AG09319 (cell line): Measurements from ENCODE around the gene SHISA6.

Experiments
- DNase-seq: peaks from one replicate; pipeline ENCODE4 v3.0.0-alpha.2; 2010; ENCODE audit warnings: low read depth; ENCODE audit errors: extremely low read depth
- TF ChIP-seq, protein P1 (sequence below): IDR thresholded peaks from 2 replicates; pipeline ENCODE4 v1.5.1; 2011; ENCODE audit warnings: low read depth, mild to moderate bottlenecking, inconsistent platforms, low read length, moderate library complexity

The SHISA6 gene

DNA sequence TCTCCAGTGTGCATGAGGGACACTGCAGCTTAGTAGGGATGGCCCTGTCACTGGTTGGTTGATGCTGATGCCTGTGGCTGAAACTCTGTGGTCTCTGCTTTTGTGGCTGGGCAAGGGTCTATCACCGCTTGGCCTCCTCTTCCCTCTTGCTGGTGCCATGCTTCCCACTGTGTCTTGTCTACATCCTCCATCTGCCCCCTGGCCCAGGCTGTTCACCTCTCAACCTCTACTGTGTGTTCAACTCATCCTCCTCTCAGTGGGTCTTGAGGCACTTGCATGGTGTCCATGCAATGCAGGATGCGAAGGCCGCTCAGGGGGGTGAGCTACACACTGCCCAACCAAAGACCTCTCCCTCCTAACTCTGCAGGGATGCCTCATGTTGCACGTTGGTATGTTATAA lies 19.8 kb upstream of the SHISA6 start:
- no peak for DNase-seq
- TF ChIP-seq, protein P1, sequence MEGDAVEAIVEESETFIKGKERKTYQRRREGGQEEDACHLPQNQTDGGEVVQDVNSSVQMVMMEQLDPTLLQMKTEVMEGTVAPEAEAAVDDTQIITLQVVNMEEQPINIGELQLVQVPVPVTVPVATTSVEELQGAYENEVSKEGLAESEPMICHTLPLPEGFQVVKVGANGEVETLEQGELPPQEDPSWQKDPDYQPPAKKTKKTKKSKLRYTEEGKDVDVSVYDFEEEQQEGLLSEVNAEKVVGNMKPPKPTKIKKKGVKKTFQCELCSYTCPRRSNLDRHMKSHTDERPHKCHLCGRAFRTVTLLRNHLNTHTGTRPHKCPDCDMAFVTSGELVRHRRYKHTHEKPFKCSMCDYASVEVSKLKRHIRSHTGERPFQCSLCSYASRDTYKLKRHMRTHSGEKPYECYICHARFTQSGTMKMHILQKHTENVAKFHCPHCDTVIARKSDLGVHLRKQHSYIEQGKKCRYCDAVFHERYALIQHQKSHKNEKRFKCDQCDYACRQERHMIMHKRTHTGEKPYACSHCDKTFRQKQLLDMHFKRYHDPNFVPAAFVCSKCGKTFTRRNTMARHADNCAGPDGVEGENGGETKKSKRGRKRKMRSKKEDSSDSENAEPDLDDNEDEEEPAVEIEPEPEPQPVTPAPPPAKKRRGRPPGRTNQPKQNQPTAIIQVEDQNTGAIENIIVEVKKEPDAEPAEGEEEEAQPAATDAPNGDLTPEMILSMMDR, result no peak

DNA sequence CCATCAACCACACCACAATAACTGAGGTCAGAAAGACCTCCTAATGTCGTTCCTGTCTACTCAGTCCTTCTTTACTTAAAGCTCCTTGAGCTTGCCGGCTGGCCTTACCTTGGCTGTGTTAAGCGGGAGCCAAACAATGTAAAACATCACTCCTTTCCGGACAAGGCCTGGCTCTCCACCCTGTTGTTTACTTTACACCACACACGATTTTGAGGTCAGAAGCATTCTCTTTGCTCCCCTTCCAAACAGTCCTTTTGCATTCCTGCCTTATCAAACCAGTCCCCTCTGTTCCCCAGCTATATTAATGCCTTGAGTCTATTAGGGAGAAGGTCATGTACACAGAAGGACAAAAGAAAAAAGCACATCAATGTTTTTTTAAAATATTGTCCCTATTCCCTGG lies 19.3 kb upstream of the SHISA6 start:
- TF ChIP-seq, protein P1, result no peak
- no peak for DNase-seq

DNA sequence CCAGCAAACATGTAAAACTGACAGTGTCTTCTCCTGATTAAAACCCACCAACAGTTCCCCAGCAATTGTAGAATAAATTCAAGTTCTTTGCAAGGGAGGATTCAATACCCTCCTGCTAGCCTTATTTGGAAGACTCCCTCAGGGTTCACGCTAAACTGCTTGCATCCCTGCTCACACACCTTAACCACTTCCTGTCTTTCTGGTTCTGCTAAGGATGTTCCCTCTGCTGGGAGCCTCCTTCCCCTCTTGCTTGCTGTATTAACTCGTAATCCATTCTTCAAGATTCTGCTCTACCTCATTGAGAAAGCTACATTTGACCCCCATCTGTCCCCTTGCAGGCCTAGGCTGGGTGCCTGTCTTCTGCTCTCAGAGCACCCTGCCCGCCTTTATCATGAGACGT lies 2.3 kb upstream of the SHISA6 start:
- TF ChIP-seq, protein P1, result no peak

DNA sequence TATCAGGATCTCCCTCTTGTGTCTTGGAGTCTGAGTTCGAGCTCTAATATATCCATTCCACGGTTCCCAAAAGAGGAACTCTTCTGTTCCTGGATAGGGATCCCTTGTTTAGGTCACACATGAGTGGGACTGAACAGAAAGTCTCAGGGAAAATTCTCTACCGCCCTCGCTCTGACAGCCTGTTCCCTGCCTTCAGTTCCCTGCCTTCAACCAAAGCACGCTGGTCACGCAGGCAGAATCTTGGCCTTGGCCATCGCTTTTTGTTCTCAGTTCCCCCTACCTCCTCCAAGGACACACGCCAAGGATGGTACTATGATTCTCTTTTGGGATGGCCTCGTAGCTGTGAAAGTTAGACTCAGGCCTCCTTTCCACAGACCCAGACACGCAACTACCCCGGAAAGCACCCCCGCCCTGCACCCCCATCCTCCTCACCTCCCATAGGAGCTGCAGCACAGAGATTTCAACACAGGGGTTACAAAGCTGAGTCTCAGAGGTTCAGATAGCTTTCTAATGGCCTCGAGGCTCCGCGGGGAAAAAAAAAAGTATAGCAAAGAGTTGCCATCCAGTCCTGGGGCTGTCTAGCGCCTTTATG lies 1.5 kb upstream of the SHISA6 start:
- TF ChIP-seq, protein P1, result no peak
- DNase-seq, result no peak

More for the DNA sequence above, 2.3 kb upstream of the SHISA6 start:
- no peak for DNase-seq

DNA sequence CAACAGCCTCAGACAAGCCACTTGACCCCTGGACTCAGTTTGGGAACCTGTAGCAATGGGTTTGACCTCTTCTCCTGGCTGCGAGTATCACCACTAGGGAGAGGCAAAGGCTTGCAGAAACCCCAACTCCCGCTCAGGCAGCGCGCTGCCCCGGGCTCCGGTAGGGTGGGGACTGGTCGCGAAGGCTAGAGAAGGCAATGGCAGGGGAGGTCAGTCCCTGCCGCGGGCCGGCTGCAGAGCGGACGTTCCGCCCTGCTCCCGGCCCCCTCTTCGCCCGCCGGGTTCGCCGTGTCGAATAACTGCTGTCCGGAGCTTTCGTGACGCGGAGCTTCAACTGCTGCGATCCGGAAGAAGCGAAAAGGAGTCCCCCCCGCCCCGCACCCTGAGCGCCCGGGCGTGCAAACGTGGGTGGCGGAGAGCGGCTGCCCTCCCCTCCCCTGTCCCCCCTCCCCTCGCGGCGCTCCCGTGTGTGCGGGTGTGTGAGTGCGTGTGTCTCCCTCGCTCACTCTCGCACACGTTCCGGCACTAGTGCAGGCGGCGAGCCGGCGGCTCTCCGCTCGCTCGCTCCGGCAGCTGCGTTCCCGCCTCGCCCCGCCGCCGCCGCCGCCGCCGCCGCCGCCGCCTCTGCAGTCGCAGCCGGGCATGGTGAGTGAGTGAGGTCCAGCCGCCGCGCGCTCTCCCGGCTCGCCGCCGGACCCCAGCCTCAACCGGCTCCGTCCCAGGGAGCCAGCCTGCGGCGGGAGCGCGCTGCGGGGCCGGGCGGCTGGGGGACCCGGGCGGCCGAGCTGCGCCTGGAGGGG lies 772 bp upstream of the SHISA6 start:
- TF ChIP-seq, protein P1, result no peak
- DNase-seq, result no peak

DNA sequence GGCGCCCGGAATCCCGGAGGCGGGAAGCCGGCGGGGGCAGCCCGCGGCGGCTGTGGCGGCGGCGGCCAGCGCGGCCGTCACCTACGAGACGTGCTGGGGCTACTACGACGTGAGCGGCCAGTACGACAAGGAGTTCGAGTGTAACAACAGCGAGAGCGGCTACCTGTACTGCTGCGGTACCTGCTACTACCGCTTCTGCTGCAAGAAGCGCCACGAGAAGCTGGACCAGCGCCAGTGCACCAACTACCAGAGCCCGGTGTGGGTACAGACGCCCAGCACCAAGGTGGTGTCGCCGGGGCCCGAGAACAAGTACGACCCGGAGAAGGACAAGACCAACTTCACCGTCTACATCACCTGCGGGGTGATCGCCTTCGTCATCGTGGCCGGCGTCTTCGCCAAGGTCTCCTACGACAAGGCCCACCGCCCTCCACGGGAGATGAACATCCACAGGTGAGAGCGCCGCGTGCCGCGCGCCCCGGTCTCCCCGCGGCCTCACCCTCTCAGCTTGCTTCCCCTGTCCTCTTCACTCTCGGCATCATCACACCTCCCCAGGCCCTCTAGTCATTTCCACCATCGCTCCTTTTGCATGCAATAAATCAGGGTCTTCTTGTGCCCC lies 706 bp downstream of the SHISA6 start:
- TF ChIP-seq, protein P1, result no peak
- DNase-seq, result no peak

DNA sequence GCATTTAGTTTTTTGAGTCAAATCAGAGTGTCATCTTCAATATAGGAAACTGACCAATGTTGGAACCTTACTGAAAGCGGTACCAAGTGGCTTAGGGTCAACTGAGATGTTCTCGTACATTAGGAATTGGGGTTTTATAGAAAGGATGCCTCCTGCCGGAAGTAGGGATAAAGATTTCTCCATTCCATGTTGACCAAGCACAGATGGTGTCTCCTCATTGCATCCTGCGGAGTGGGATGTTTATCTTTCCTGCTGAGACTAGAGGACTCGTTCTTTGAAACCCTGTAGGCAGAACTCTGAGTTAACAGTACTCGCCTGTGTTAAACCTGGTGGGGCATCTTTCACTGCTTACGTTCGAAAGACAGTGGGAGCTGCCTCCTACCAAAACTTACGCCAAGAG lies 1.4 kb downstream of the SHISA6 start:
- TF ChIP-seq, protein P1, result no peak

More for the DNA sequence above, 1.4 kb downstream of the SHISA6 start:
- no peak for DNase-seq
